Measurements from ENCODE around the gene POU5F1.

Gene POU5F1

DNA sequence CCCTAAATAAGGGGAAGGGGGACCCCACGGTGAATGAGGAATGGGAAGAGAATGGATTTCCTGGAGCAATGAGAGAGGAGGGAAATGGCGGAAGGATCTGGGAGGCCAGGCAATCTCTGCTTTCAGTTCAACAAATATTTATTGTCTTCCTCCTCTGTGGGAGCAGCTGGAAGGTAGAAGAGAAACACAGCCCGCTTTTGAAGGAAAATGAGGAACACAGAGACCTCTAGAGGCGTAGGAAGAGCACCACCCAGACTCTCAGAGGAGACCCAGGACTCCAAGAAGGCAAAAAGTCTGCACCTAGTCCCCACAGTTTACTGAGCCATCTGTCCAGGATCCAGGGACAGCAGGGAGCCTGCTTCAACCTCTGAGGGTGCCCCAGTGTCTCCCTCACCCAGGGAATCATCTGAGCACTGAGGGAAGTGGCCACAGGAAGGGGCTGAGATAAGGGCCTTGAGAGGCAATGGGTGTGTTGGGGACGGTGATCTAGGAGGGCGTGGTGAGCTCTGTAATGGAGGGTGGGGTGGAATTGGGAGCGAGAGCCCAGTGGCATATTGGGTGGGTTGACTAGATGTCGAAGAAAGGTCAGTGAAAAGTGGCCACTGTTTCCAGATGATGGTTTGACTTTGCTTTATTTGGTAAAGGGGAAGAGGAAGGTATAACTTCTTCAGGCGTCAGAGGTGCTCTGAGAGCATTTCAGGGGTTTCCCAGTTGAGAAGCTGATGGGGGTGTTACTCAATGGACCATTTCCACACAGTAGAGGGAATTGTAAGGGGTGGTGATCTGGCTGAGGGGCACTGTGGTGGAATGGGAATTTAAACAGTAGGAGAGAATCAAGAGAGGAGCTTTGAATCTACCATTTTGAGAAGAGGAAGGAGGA, 55.3 kb downstream of the POU5F1 start:
- no peak for TF ChIP-seq FOXP2 (optimal IDR thresholded peaks at IDR 0.05; ENCODE audit: borderline replicate concordance, extremely low read depth, extremely low read length, insufficient read depth)
- TF ChIP-seq POLR2AphosphoS5 (IDR thresholded peaks at IDR 0.05; ENCODE audit: low read depth, low read length): no peak
- no peak for TF ChIP-seq REST (IDR thresholded peaks at IDR 0.05; ENCODE audit: insufficient read depth in 1 of 2, low read depth in 2 of 2, low read length in 2 of 2)
- TF ChIP-seq SIN3A (IDR thresholded peaks at IDR 0.05; ENCODE audit: borderline replicate concordance, insufficient read depth, low read length): no peak
- TF ChIP-seq TAF1 (IDR thresholded peaks at IDR 0.05; ENCODE audit: borderline replicate concordance, insufficient read depth, low read length): no peak

GRCh38 chr6:31114541-31114878, 56.0 kb downstream of the POU5F1 start, which contains the start of gene PSORS1C1:
PSORS1C1 (plus strand) TSS chr6:31114800; CDS start chr6:31129633, 14,833 bp downstream.
- TF ChIP-seq SIN3A (IDR thresholded peaks at IDR 0.05; ENCODE audit: borderline replicate concordance, insufficient read depth, low read length): 0 out of 2 replicates have a peak, but pooled peaks have one; percentile 8
- no peak for TF ChIP-seq FOXP2 (optimal IDR thresholded peaks at IDR 0.05; ENCODE audit: borderline replicate concordance, extremely low read depth, extremely low read length, insufficient read depth)
